ENCODE data around the gene TRPV5. TPM values are rescaled to one million over a fixed set of nuclear protein-coding genes. Genes with fewer than 3 reads are reported as not detected.

TRPV5 gene
- total RNA-seq, 2 experiments from 2014 or later = not detected

- no peaks in the 10 kb centered on the region for H3K9me3 Mint-ChIP-seq (ENCODE audit: low read depth)
- no peaks in the 10 kb centered on the region for H3K36me3 Mint-ChIP-seq (ENCODE audit: low read depth)
- ATAC-seq (no peak), DNase-seq (no peak)
- peaks cover 16% of the 10 kb centered on the region for H3K27me3 Mint-ChIP-seq
- POLR2A ChIA-PET = no interaction called here
- CTCF ChIA-PET = no interaction called here
- H3K4me1 Mint-ChIP-seq = no peaks in the 10 kb centered on the region
- H3K4me3 Mint-ChIP-seq = no peak overlapping the region
- no peak overlapping the region for H3K27ac Mint-ChIP-seq
- intact Hi-C loops (cut with DNase I, micrococcal nuclease) = no loop called here
Measured at GRCh38 chr7:142906643-142907042, 26.9 kb downstream of the TRPV5 start.

GRCh38 chr7:142905759-142906158, 27.8 kb downstream of the TRPV5 start:
- ChIA-PET CTCF (interaction anchor here (0.7 kb wide), 1 partner anchor 442 kb away, joined by 3 read pairs; no protein-coding TSS in a partner anchor), POLR2A (no interaction called here)
- H3K4me3 Mint-ChIP-seq = no peak overlapping the region
- intact Hi-C loops (cut with DNase I, micrococcal nuclease) = no loop called here
- H3K27ac Mint-ChIP-seq = no peak overlapping the region
- ATAC-seq = no peak
- peaks cover 12% of the 10 kb centered on the region for H3K27me3 Mint-ChIP-seq
- no peaks in the 10 kb centered on the region for H3K9me3 Mint-ChIP-seq (ENCODE audit: low read depth)
- no peak for DNase-seq
- H3K36me3 Mint-ChIP-seq (ENCODE audit: low read depth) = no peaks in the 10 kb centered on the region
- no peaks in the 10 kb centered on the region for H3K4me1 Mint-ChIP-seq

- ChIA-PET POLR2A (no interaction called here), CTCF (interaction anchor here (1.4 kb wide), 1 partner anchor 31 kb away, joined by 5 read pairs; no protein-coding TSS in a partner anchor)
- intact Hi-C loops (cut with DNase I, micrococcal nuclease) = no loop called here
- ATAC-seq (no peak), DNase-seq (no peak)
- Mint-ChIP-seq H3K27ac (no peak overlapping the region), H3K4me3 (no peak overlapping the region), H3K27me3 (peaks cover 12% of the 10 kb centered on the region), H3K36me3 (ENCODE audit: low read depth) (no peaks in the 10 kb centered on the region), H3K9me3 (ENCODE audit: low read depth) (no peaks in the 10 kb centered on the region), H3K4me1 (no peaks in the 10 kb centered on the region)
Measured at GRCh38 chr7:142904128-142904527, 29.4 kb downstream of the TRPV5 start.

GRCh38 chr7:142901426-142902259, 31.9 kb downstream of the TRPV5 start:
- no peaks in the 10 kb centered on the region for H3K4me1 Mint-ChIP-seq
- no peaks in the 10 kb centered on the region for H3K27me3 Mint-ChIP-seq
- H3K27ac Mint-ChIP-seq = no peak overlapping the region
- POLR2A ChIA-PET = no interaction called here
- CTCF ChIA-PET = interaction anchor here (1.3 kb wide), 2 partner anchors 15 to 21 kb away, joined by 4 read pairs; no protein-coding TSS in a partner anchor
- ATAC-seq (no peak), DNase-seq (no peak)
- H3K4me3 Mint-ChIP-seq = no peak overlapping the region
- H3K9me3 Mint-ChIP-seq (ENCODE audit: low read depth) = no peaks in the 10 kb centered on the region
- no peaks in the 10 kb centered on the region for H3K36me3 Mint-ChIP-seq (ENCODE audit: low read depth)
- intact Hi-C loops (cut with DNase I, micrococcal nuclease) = no loop called here

- no peaks in the 10 kb centered on the region for H3K4me1 Mint-ChIP-seq
- no peaks in the 10 kb centered on the region for H3K27me3 Mint-ChIP-seq
- H3K27ac Mint-ChIP-seq = no peak overlapping the region
- intact Hi-C loops (cut with DNase I, micrococcal nuclease) = no loop called here
- H3K4me3 Mint-ChIP-seq = no peak overlapping the region
- ChIA-PET CTCF (interaction anchor here (0.6 kb wide), 1 partner anchor 456 kb away, joined by 3 read pairs; no protein-coding TSS in a partner anchor), POLR2A (no interaction called here)
- H3K9me3 Mint-ChIP-seq (ENCODE audit: low read depth) = no peaks in the 10 kb centered on the region
- no peaks in the 10 kb centered on the region for H3K36me3 Mint-ChIP-seq (ENCODE audit: low read depth)
- DNase-seq (no peak), ATAC-seq (no peak)
Measured at GRCh38 chr7:142899661-142900060, 33.9 kb downstream of the TRPV5 start.

GRCh38 chr7:142898377-142899170, 35.0 kb downstream of the TRPV5 start:
- Mint-ChIP-seq H3K9me3 (ENCODE audit: low read depth) (no peaks in the 10 kb centered on the region), H3K4me3 (no peak overlapping the region), H3K27me3 (no peaks in the 10 kb centered on the region), H3K4me1 (no peaks in the 10 kb centered on the region), H3K36me3 (ENCODE audit: low read depth) (no peaks in the 10 kb centered on the region), H3K27ac (no peak overlapping the region)
- POLR2A ChIA-PET = no interaction called here
- intact Hi-C loops (cut with DNase I, micrococcal nuclease) = no loop called here
- ATAC-seq (no peak), DNase-seq (no peak)
- CTCF ChIA-PET = interaction anchor here (0.6 to 1.3 kb wide), 4 partner anchors 25 to 105 kb away, joined by 3 to 4 read pairs (median 3); no protein-coding TSS in a partner anchor

- ChIA-PET POLR2A (no interaction called here), CTCF (interaction anchor here (0.6 to 1.3 kb wide), 3 partner anchors 24 to 36 kb away, joined by 3 to 4 read pairs (median 3); no protein-coding TSS in a partner anchor)
- ATAC-seq (no peak), DNase-seq (no peak)
- Mint-ChIP-seq H3K27me3 (no peaks in the 10 kb centered on the region), H3K4me3 (no peak overlapping the region), H3K9me3 (ENCODE audit: low read depth) (no peaks in the 10 kb centered on the region), H3K4me1 (no peaks in the 10 kb centered on the region), H3K27ac (no peak overlapping the region), H3K36me3 (ENCODE audit: low read depth) (no peaks in the 10 kb centered on the region)
- intact Hi-C loops (cut with DNase I, micrococcal nuclease) = no loop called here
Measured at GRCh38 chr7:142897691-142898090, 35.9 kb downstream of the TRPV5 start.

GRCh38 chr7:142896741-142897379, 36.7 kb downstream of the TRPV5 start:
- Mint-ChIP-seq H3K4me3 (no peak overlapping the region), H3K9me3 (ENCODE audit: low read depth) (no peaks in the 10 kb centered on the region), H3K4me1 (no peaks in the 10 kb centered on the region), H3K27me3 (no peaks in the 10 kb centered on the region), H3K27ac (no peak overlapping the region), H3K36me3 (ENCODE audit: low read depth) (no peaks in the 10 kb centered on the region)
- no peak for DNase-seq
- intact Hi-C loops (cut with DNase I, micrococcal nuclease) = no loop called here
- no peak for ATAC-seq
- POLR2A ChIA-PET = no interaction called here
- CTCF ChIA-PET = interaction anchor here (0.7 to 1.3 kb wide), 2 partner anchors 11 to 23 kb away, joined by 3 to 4 read pairs; partner anchors contain the start of gene TRPV6

- ChIA-PET POLR2A (no interaction called here), CTCF (interaction anchor here (0.6 to 0.7 kb wide), 2 partner anchors 11 to 54 kb away, joined by 3 read pairs; partner anchors contain the start of gene TRPV6)
- H3K36me3 Mint-ChIP-seq (ENCODE audit: low read depth) = no peaks in the 10 kb centered on the region
Measured at GRCh38 chr7:142896151-142896550, 37.4 kb downstream of the TRPV5 start.

GRCh38 chr7:142894985-142895593, 38.5 kb downstream of the TRPV5 start:
- intact Hi-C loops (cut with DNase I, micrococcal nuclease) = no loop called here
- Mint-ChIP-seq H3K4me3 (no peak overlapping the region), H3K27ac (no peak overlapping the region), H3K36me3 (ENCODE audit: low read depth) (no peaks in the 10 kb centered on the region), H3K27me3 (peaks cover 4% of the 10 kb centered on the region), H3K4me1 (no peaks in the 10 kb centered on the region), H3K9me3 (ENCODE audit: low read depth) (no peaks in the 10 kb centered on the region)
- POLR2A ChIA-PET = no interaction called here
- ATAC-seq (no peak), DNase-seq (no peak)
- CTCF ChIA-PET = interaction anchor here (1.5 to 1.9 kb wide), 2 partner anchors 14 to 16 kb away, joined by 6 to 7 read pairs; no protein-coding TSS in a partner anchor

More at GRCh38 chr7:142896151-142896550, 37.4 kb downstream of the TRPV5 start:
- Mint-ChIP-seq H3K9me3 (ENCODE audit: low read depth) (no peaks in the 10 kb centered on the region), H3K27me3 (no peaks in the 10 kb centered on the region), H3K4me1 (no peaks in the 10 kb centered on the region), H3K27ac (no peak overlapping the region), H3K4me3 (no peak overlapping the region)
- no peak for ATAC-seq
- intact Hi-C loops (cut with DNase I, micrococcal nuclease) = no loop called here
- DNase-seq = no peak
